ENCODE data around the gene EPGN. TPM values are rescaled to one million over a fixed set of nuclear protein-coding genes. Genes with fewer than 3 reads are reported as not detected.

EPGN gene
- total RNA-seq, 1 donor from 2014 or later = not detected

DNA sequence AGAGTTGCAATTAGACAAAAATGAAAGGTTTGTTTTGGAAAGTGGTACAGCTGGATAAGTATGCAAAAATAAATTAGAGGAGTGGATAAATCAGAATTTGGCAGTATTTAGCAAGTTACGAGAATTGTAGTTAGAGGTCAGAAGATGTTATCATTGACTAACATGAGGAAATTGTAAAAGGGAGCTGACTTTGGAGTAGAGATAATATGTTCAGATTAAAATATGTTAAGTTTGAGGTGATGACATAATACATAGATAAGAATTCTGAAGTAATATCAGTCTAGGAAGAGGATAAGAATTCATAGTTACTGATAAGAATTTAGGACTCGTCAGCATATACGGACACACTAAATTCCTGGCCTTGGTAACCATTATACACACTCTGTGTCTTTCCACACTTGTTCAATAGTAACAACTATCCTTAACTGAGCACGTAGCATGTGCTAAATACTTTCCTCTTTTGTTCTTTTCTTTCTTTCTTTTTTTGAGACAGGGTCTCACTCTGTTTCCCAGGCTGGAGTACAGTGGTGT, 4.1 kb upstream of the EPGN start:
- no peak for DNase-seq
- ATAC-seq (ENCODE audit: poor library complexity) = no peak
- intact Hi-C loops (cut with DNase I) = no loop called here

DNA sequence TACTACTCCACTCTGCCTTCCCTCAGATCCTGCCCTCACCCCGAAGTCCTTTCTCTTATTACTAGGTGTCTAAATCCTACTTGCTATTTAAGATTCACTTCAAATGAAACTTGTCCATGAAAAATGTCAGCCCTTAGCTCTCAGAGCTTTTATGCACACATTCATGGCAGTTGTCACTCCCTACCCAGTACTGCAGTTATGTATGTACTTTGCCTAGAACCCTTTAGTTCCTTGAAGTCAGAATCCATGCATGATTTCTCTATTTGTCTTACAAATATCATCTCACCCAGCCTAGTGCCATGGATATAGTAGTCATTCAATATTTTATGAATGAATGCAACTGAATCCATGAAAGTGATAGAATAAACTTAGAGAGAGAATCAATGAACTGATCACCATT, 3.3 kb upstream of the EPGN start:
- ATAC-seq (ENCODE audit: poor library complexity) = no peak
- DNase-seq = no peak
- intact Hi-C loops (cut with DNase I) = no loop called here

DNA sequence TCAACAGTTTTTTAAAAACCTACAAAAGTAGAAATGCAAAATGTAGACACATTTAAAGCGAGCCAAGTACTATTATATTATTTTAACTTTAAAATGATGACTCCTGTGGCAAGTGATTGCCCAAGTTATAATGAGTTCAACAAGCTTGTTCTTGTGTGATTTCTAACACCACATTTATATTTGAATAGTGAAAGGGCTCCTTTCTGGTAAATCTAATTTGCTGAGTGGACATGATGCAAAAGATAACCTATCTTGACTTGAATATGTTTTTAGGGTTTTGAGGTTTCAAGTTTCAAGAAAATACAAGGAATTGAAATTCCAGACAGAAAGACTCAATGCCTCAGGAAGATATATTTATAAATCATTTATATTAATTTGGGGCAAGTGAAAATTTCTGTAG, 1.1 kb upstream of the EPGN start:
- intact Hi-C loops (cut with DNase I) = no loop called here
- no peak for ATAC-seq (ENCODE audit: poor library complexity)
- DNase-seq = no peak

DNA sequence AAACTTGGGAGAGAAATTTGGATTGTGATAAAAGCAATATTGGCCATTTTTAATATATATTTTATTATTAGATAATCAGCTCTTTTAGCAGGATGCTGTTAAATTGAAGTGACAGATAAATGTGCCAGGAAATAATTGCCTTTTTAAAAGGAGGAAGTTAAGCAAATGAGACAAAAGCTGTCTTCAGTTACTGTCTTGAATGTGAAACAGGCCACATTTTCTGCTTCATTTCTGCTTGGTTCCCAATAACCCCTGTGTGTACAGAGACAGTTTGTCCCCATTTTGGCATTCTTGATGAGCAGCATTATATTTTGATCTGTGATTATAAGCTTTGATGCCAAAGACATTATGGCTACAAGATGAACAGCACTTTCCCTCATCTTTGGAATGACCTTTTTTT, 953 bp downstream of the EPGN start:
- DNase-seq (no peak), ATAC-seq (ENCODE audit: poor library complexity) (no peak)
- intact Hi-C loops (cut with DNase I) = no loop called here

DNA sequence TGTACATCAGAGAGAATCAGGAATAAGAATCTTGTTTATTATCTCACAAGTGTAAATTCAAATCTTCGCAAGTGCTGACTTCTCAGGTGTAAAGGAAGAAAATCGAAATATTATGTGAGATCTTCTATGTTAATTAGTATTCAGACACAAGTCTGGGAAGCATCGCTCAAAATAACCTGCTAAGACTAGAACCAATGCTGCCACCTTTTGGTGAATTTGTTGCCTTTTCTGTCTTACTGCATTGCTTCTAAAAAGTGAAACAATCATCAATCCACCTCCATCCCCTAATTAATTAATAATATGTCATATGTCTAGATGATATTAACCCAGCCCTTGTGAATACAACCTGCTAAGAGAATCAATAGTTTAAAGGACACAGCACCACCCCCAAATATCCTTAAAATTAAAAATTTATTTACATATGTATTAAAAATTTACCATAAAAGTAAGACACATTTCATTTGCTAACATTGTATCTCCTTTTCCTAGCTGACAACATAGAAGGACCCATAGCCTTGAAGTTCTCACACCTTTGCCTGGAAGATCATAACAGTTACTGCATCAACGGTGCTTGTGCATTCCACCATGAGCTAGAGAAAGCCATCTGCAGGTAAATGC, 3.5 kb downstream of the EPGN start:
- ATAC-seq (ENCODE audit: poor library complexity) (peak; percentile 49), DNase-seq (no peak)
- intact Hi-C loops (cut with DNase I) = loop anchor here (10.0 kb wide), 1 partner anchor 117 kb away; no protein-coding TSS in a partner anchor

DNA sequence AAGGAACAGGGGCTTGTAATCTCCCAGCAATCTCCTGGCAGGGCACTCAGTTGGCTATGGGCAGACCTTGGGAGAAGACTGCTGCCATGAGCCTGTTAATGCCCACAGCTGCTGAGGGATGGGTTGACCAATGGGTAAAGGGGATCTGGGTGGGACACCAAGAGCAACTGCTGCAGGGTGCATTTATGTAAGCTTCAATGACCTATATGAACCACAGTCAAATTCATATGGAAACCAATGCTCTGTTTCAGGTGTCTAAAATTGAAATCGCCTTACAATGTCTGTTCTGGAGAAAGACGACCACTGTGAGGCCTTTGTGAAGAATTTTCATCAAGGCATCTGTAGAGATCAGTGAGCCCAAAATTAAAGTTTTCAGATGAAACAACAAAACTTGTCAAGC, 6.1 kb downstream of the EPGN start:
- no peak for DNase-seq
- no peak for ATAC-seq (ENCODE audit: poor library complexity)
- intact Hi-C loops (cut with DNase I) = loop anchor here (10.0 kb wide), 1 partner anchor 120 kb away; no protein-coding TSS in a partner anchor

DNA sequence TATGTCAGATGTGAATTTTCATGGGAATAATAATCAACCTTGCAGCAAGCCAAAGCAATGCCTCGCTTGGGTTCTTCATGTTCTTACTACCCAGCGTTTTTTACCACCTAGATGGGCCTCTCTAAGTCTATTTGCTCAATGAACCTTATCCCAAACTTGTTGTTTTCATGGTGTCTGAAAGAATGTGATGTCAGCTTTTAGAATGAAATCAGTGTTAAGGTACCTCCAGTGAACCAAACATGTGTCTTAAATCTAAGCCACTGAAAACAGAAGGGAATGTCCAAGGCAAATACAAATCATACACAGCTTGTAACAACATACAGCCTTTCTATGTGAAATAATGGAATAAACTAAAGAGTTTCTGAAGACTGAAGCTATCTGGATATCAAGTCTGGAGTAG, 6.7 kb downstream of the EPGN start:
- DNase-seq = no peak
- no peak for ATAC-seq (ENCODE audit: poor library complexity)
- intact Hi-C loops (cut with DNase I) = loop anchor here (10.0 kb wide), 1 partner anchor 120 kb away; no protein-coding TSS in a partner anchor

DNA sequence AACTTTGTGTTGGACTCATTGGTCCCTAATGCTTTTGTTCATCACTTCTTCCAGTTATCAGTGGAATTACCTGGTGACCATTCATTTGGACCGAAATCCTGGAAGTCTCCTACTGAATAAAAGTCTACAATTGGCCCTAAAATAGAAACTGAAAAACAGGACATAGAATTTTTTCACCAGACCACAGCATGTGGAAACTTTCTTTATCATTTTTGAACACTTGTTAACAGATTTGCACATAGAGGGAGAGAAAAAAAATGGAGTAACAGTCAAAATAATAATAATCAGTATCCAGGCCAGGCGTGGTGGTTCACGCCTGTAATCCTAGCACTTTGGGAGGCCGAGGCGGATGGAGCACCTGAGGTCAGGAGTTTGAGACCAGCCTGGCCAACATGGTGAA, 7.1 kb downstream of the EPGN start:
- ATAC-seq (ENCODE audit: poor library complexity) (no peak), DNase-seq (no peak)
- intact Hi-C loops (cut with DNase I) = loop anchor here (10.0 kb wide), 1 partner anchor 121 kb away; no protein-coding TSS in a partner anchor

DNA sequence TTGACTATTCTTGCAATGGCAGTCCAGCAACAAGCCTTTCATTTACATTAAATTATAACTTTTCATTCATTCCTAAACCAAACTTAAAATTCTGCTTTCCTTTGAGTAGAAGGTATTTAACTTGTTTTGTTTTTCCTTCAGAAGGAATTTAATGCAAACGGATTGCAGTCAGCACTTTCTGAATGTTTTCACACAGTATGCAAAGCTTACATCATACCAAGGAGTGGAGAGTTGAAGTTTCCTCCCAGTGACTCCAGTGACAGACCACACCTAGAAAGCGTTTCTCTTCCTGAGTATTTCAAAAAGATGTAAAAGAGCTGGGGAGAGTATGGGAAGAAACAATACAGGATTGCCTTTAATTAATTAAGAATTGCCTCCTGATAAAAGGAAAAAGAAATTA, 8.1 kb downstream of the EPGN start:
- no peak for ATAC-seq (ENCODE audit: poor library complexity)
- intact Hi-C loops (cut with DNase I) = loop anchor here (10.0 kb wide), 1 partner anchor 122 kb away; no protein-coding TSS in a partner anchor
- DNase-seq = no peak

DNA sequence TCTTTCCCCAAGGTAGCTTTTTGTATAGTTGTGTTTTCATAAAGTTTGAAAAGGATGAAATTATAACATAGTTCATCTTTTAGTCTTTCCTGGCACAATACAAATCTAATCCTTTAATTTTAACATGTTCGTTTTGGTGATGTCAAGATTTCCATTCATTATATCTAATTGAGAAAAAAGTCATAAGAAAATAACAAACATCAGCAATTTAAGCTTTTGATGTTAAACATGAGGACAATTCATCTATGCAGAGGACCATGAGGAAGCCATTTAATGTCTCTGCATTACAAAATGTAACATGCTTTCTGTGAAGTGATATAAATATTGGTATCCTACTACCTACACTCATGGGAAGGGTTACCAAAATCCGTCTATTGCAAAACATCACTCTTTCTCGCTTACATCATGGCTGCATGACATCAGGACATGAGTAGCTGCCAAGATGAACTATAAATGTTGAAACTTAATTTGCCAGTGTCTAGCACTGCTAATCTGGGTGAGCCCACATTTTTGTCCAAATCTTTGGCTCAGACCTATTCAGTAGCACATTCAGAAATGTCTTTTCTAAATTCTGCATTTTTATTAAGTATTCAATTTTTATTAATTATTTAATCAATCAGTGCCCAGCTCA, 9.5 kb downstream of the EPGN start:
- peak; percentile 43 for ATAC-seq (ENCODE audit: poor library complexity)
- intact Hi-C loops (cut with DNase I) = loop anchor here (10.0 kb wide), 1 partner anchor 123 kb away; no protein-coding TSS in a partner anchor

DNA sequence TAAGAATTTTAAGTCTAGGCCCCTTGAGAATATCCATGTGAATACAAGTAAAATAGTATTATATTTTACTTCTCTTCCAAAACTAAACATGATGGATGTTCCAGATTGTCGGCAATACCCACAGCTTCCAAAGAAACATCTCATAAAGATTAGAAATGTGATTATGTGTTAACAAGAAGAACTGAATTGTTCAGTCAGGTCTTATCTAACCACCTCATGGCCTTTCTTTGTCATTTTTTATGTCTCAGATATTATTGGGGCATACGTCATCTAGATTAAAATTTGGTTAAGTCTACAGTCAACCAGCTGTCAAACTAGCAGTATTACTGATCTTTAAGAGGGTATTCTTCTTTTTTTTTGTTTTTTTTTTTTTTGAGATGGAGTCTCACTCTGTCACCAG, 10.0 kb downstream of the EPGN start:
- intact Hi-C loops (cut with DNase I) = loop anchor here (10.0 kb wide), 1 partner anchor 123 kb away; no protein-coding TSS in a partner anchor
- DNase-seq (no peak), ATAC-seq (ENCODE audit: poor library complexity) (no peak)

More for the DNA sequence above, 9.5 kb downstream of the EPGN start:
- no peak for DNase-seq

DNA sequence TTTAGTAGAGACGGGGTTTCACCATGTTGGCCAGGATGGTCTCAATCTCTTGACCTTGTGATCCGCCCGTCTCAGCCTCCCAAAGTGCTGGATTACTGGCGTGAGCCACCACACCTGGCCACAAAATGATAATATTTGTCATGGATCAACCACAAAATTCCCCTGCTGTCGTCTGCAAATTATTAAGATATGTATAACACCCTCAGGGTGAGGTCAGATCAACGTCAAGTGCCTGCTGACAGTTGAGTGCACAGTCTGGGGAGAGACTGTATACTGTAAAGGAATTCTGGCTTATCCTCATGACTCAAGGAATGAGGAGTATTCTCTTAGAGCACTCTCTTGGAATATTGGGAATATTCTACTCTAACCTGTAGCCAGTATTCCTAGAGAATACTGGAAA, 11.2 kb downstream of the EPGN start:
- ATAC-seq (ENCODE audit: poor library complexity) (no peak), DNase-seq (no peak)
- intact Hi-C loops (cut with DNase I) = loop anchor here (10.0 kb wide), 1 partner anchor 125 kb away; no protein-coding TSS in a partner anchor

DNA sequence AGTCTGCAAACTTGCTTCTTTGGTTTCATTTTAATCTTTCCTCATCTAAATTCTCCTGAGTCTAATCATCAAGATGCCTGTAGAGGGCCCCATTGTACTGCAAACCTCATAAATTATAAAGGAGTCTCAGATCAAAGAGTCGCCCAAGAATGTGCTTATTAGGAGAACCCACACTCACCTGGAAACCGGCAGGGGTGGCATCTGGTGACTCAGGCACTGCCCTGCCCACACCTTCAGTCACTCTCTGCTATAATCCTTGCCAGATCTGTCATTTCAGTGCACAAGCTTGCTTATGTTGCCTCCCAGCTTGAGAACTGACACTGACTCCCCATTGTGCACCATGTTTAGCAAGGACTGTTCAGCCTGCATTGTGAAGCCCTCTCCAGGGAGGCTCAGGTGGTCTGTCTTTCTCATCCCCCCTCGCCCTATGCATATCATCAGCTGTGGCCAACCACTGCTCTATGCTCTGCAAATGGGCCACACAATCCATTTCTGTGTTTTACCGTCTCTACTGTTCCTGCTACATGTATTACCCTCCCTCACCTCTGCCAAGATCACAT, 12.4 kb downstream of the EPGN start:
- DNase-seq (no peak), ATAC-seq (ENCODE audit: poor library complexity) (peak; percentile 46)
- intact Hi-C loops (cut with DNase I) = loop anchor here (5.0 kb wide), 1 partner anchor 357 kb away; no protein-coding TSS in a partner anchor

DNA sequence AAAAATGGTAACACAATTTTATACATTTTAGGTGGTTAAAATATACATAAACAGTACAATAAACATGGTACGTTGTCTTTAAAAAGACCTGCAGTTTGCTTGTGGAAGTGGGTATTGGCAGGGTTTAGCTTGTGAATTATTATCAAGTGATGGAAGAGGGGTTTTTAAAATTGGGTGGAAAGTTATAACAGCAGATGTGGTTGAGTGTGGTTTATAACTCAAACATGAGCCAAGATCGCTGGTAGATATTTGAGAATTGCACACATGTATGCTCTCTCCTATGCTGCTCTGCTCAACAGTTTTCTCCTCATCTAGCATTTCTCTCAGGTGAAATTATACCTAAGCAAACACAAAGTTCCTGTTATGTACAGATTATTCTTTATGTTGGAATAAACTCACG, 14.0 kb downstream of the EPGN start:
- intact Hi-C loops (cut with DNase I) = loop anchor here (5.0 kb wide), 1 partner anchor 355 kb away; no protein-coding TSS in a partner anchor
- no peak for DNase-seq
- ATAC-seq (ENCODE audit: poor library complexity) = no peak

DNA sequence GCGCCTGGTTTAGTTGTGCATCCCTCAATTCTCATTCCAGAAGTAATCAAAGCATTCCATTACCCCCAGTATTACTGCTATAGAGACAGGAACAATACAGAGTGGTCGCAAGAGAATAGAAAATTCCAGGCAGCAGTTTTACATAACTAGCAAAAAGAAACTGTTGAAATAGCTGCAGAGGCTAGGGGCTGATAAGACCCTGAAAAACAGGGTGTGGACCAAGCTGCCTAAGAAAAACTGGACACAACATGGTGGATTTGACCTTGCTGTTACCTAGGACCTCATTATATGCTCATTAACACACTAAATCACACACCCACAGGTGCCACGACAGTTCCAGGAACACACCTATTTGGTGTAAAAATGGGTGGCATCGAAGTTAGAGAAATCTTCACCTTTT, 15.4 kb downstream of the EPGN start:
- intact Hi-C loops (cut with DNase I) = loop anchor here (5.0 kb wide), 1 partner anchor 354 kb away; no protein-coding TSS in a partner anchor

DNA sequence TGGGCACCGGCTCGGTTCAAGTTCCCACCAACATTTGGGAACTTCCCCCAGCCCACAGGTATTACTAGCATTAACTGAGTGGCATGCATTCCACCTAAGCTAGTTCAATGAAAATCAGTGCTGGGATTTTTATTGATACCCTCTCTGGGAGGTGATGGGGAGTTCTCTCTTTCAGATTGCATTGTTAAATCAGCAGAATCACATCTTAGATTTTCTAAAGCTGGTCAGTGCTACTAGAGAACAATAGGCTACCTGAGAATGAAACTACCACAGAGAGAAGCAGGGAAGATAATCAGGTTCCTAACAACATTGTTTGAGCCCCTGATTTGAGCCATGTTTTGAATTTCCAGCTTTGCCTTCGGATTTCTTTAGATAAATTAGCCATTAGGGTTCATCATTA, 16.0 kb downstream of the EPGN start:
- DNase-seq (no peak), ATAC-seq (ENCODE audit: poor library complexity) (no peak)
- intact Hi-C loops (cut with DNase I) = loop anchor here (5.0 kb wide), 1 partner anchor 353 kb away; no protein-coding TSS in a partner anchor

More for the DNA sequence above, 15.4 kb downstream of the EPGN start:
- ATAC-seq (ENCODE audit: poor library complexity) (no peak), DNase-seq (no peak)

DNA sequence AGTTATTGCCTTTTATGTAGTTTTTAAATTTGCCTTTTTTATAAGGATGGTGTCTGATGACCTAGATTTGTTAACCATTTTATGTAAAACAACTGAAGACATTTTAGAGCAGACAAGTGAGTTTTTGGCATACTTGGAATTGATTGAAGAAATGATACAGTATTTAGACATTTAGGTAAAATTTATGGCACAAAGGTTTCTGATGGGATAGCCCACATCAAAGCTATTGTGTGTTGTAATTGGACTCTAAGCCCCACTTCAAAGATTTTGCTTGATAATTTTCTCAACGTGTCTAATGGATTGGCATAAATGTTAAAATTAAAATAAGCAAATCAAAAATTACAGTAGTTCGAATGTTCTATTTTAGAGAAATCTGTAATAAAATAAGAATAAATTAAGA, 17.6 kb downstream of the EPGN start:
- ATAC-seq (ENCODE audit: poor library complexity) (no peak), DNase-seq (no peak)
- intact Hi-C loops (cut with DNase I) = no loop called here

DNA sequence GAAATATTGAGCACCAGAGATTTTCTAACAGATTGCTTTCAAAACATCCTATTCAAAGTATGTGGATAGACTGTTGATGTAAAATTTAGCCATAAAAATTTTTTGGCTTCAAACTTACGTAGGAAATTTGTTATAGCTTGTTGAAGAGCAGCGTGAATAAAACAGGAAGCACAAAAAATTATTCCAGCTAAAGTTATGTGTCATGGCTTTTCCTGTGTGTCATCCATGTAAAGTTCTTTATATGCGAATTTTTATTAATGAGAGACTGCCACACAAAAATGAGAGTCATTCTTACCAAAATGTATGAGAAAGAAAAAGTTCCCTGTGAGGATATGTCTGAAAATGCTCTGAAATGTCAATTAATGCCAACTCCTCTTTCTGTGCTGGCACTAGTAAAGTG, 19.5 kb downstream of the EPGN start:
- no peak for DNase-seq
- no peak for ATAC-seq (ENCODE audit: poor library complexity)
- intact Hi-C loops (cut with DNase I) = no loop called here

DNA sequence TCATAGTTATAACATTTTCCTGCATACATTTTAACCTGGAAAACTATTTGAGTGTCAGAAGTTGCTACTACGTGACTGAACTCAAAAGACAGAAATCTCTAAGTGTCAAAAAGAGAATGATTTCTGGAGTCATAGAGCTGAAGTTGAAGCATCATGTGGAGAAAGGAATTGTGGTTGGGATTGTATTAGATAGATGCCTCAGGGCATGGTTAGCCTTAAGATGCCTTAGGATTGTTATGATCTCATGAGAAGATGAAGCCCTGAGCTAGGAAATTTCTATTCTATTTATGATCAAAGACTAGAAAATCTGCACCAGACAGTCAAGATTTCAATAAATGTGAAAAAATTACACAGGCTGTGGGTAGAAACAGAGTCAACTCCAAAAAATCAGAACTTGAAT, 20.2 kb downstream of the EPGN start:
- no peak for DNase-seq
- intact Hi-C loops (cut with DNase I) = no loop called here
- ATAC-seq (ENCODE audit: poor library complexity) = no peak

Measured in Right ventricle myocardium superior (tissue), 1 donor.